ENCODE data around the gene SUSD4. TPM values are rescaled to one million over a fixed set of nuclear protein-coding genes. Genes with fewer than 3 reads are reported as not detected.

SUSD4 gene
- total and polyA plus RNA-seq, 8 donors, result 2.0 to 29.2 (median 25.0) TPM

GRCh38 chr1:223323491-223324484 is 40.2 kb downstream of the SUSD4 start:
- Histone ChIP-seq H3K36me3 (no peaks in the 10 kb centered on the region), H3K4me3 (no peak overlapping the region), H3K27me3 (no peaks in the 10 kb centered on the region), H3K4me1 (no peaks in the 10 kb centered on the region), H3K9me3 (no peaks in the 10 kb centered on the region), H3K27ac (no peak overlapping the region)
- intact Hi-C loops (cut with DNase I), result no loop called here
- no peak for ATAC-seq
- no peak for TF ChIP-seq CTCF (IDR thresholded peaks at IDR 0.05)
- no peak for DNase-seq

GRCh38 chr1:223322868-223323267 is 41.1 kb downstream of the SUSD4 start:
- intact Hi-C loops (cut with DNase I), result no loop called here
- Histone ChIP-seq H3K36me3 (no peaks in the 10 kb centered on the region), H3K27me3 (no peaks in the 10 kb centered on the region), H3K4me1 (no peaks in the 10 kb centered on the region), H3K9me3 (no peaks in the 10 kb centered on the region), H3K27ac (no peak overlapping the region), H3K4me3 (no peak overlapping the region)
- TF ChIP-seq CTCF (IDR thresholded peaks at IDR 0.05), result no peak
- ATAC-seq (no peak), DNase-seq (no peak)

- no peak for ATAC-seq
- no peak overlapping the region for H3K4me3 ChIP-seq
- DNase-seq, result no peak
- intact Hi-C loops (cut with DNase I), result no loop called here
- no peak overlapping the region for H3K27ac ChIP-seq
- no peaks in the 10 kb centered on the region for H3K36me3 ChIP-seq
- no peaks in the 10 kb centered on the region for H3K9me3 ChIP-seq
- no peaks in the 10 kb centered on the region for H3K27me3 ChIP-seq
- no peaks in the 10 kb centered on the region for H3K4me1 ChIP-seq
- no peak for TF ChIP-seq CTCF (IDR thresholded peaks at IDR 0.05)
Observed at GRCh38 chr1:223320959-223321358, 43.0 kb downstream of the SUSD4 start.

GRCh38 chr1:223319905-223320580 is 43.9 kb downstream of the SUSD4 start:
- intact Hi-C loops (cut with DNase I), result no loop called here
- no peak for DNase-seq

More at GRCh38 chr1:223319905-223320580, 43.9 kb downstream of the SUSD4 start:
- Histone ChIP-seq H3K4me3 (no peak overlapping the region), H3K27me3 (no peaks in the 10 kb centered on the region), H3K36me3 (no peaks in the 10 kb centered on the region), H3K27ac (no peak overlapping the region), H3K9me3 (no peaks in the 10 kb centered on the region), H3K4me1 (no peaks in the 10 kb centered on the region)
- no peak for ATAC-seq
- TF ChIP-seq CTCF (IDR thresholded peaks at IDR 0.05), result no peak

Measured in left lung (tissue), 10 donors.